SK-N-SH treated with all-trans-retinoic acid at 6 μM for 48 hours (cell line): Measurements from ENCODE around the gene AMZ1.

ENCODE experiments used
- TCF4 ChIP-seq: fragments of 250-450 bp; sonication (Bioruptor Pico); IDR thresholded peaks from 2 replicates; pipeline ENCODE4 v1.8.0; 2021; ENCODE audit warnings: mild to moderate bottlenecking, moderate library complexity, borderline replicate concordance
- ZC3H10 ChIP-seq: fragments of 250-450 bp; sonication (Bioruptor Pico); IDR thresholded peaks from 2 replicates; pipeline ENCODE4 v1.5.1; 2021; ENCODE audit warnings: mild to moderate bottlenecking, moderate library complexity
- ZFP3 ChIP-seq: fragments of 250-450 bp; sonication (Bioruptor Pico); IDR thresholded peaks from 2 replicates; pipeline ENCODE4 v1.5.0; 2020; ENCODE audit warnings: mild to moderate bottlenecking, moderate library complexity
- ZFP30 ChIP-seq: fragments of 450-650 bp; formaldehyde crosslinking; IDR thresholded peaks from 2 replicates; pipeline ENCODE4 v1.5.0; 2022; ENCODE audit warnings: mild to moderate bottlenecking, moderate library complexity
- ZNF70 ChIP-seq: fragments of 450-650 bp; formaldehyde crosslinking; IDR thresholded peaks from 2 replicates; pipeline ENCODE4 v1.5.0; 2020; ENCODE audit warnings: mild to moderate bottlenecking, moderate library complexity
- TF ChIP-seq, protein P1 (sequence below): fragments of 250-450 bp; sonication (Bioruptor Pico); IDR thresholded peaks from 2 replicates; pipeline ENCODE4 v1.8.0; 2020; ENCODE audit warnings: mild to moderate bottlenecking, moderate library complexity, borderline replicate concordance
- TF ChIP-seq, protein P2 (sequence below): fragments of 250-450 bp; sonication (Bioruptor Pico); IDR thresholded peaks from 2 replicates; pipeline ENCODE4 v1.5.1; 2020; ENCODE audit warnings: low read depth, mild to moderate bottlenecking, moderate library complexity
- TF ChIP-seq, protein P3 (sequence below): fragments of 250-450 bp; sonication (Bioruptor Pico); IDR thresholded peaks from 2 replicates; pipeline ENCODE4 v1.8.0; 2021; ENCODE audit warnings: low read depth, mild to moderate bottlenecking, moderate library complexity, borderline replicate concordance

DNA sequence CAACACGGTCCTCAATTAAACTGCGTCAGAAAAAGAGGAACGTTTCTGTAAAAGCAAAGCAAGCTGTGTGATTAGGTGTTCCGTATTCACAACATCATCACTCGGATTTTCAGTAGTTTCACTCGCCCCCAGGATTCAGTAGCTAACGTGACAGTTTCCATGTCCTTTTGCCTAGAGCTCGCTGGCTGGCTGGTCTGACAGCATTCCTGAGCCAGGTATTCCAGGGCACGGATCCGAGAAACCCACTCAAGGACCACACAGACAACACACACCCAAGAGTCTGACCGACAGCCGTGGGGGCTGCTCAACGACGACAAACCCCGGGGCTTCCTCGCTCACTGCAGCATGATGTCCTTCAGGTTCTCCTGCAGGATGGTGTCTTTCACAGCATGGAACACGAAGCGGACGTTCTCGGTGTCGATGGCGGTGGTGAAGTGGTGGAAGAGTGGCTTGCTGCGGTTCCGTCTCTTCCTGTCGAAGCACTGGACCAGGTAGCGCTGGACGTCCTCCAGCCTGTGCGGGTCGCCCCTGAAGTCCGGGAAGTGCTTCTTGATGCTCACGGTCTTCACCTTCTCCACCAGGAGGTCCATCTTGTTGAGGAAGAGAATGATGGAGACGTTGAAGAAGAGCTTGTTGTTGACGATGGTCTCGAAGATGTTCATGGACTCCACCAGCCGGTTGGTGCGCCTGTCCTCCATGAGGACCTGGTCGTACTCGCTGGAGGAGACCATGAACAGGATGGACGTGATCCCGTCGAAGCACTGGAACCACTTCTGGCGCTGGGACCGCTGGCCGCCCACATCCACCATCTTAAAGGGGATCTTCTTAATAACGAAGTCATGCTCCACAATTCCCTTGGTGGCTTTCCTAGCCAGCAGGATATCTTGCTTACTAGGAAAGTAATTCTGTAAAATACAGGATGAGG, 43.1 kb downstream of the AMZ1 start:
- TF ChIP-seq ZC3H10 (no peak), ZFP3 (CRISPR knock-in tag) (no peak), ZFP30 (CRISPR knock-in tag) (no peak), TCF4 (CRISPR knock-in tag) (no peak), ZNF70 (CRISPR knock-in tag) (no peak)
- TF ChIP-seq, protein P1, sequence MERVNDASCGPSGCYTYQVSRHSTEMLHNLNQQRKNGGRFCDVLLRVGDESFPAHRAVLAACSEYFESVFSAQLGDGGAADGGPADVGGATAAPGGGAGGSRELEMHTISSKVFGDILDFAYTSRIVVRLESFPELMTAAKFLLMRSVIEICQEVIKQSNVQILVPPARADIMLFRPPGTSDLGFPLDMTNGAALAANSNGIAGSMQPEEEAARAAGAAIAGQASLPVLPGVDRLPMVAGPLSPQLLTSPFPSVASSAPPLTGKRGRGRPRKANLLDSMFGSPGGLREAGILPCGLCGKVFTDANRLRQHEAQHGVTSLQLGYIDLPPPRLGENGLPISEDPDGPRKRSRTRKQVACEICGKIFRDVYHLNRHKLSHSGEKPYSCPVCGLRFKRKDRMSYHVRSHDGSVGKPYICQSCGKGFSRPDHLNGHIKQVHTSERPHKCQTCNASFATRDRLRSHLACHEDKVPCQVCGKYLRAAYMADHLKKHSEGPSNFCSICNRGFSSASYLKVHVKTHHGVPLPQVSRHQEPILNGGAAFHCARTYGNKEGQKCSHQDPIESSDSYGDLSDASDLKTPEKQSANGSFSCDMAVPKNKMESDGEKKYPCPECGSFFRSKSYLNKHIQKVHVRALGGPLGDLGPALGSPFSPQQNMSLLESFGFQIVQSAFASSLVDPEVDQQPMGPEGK: no peak
- TF ChIP-seq, protein P2, sequence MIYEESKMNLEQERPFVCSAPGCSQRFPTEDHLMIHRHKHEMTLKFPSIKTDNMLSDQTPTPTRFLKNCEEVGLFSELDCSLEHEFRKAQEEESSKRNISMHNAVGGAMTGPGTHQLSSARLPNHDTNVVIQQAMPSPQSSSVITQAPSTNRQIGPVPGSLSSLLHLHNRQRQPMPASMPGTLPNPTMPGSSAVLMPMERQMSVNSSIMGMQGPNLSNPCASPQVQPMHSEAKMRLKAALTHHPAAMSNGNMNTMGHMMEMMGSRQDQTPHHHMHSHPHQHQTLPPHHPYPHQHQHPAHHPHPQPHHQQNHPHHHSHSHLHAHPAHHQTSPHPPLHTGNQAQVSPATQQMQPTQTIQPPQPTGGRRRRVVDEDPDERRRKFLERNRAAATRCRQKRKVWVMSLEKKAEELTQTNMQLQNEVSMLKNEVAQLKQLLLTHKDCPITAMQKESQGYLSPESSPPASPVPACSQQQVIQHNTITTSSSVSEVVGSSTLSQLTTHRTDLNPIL: no peak
- TF ChIP-seq, protein P3, sequence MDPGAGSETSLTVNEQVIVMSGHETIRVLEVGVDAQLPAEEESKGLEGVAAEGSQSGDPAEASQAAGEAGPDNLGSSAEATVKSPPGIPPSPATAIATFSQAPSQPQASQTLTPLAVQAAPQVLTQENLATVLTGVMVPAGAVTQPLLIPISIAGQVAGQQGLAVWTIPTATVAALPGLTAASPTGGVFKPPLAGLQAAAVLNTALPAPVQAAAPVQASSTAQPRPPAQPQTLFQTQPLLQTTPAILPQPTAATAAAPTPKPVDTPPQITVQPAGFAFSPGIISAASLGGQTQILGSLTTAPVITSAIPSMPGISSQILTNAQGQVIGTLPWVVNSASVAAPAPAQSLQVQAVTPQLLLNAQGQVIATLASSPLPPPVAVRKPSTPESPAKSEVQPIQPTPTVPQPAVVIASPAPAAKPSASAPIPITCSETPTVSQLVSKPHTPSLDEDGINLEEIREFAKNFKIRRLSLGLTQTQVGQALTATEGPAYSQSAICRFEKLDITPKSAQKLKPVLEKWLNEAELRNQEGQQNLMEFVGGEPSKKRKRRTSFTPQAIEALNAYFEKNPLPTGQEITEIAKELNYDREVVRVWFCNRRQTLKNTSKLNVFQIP: no peak
